Breast epithelium (tissue), 3 donors: ENCODE measurements around the gene CDC20.

Experiments
- POLR2A ChIP-seq: fragments of 450-650 bp; IDR thresholded peaks from one replicate; pipeline ENCODE4 v1.6.1; 2016; ENCODE audit warnings: antibody characterized with exemption, mild to moderate bottlenecking, moderate library complexity
- POLR2AphosphoS5 ChIP-seq, 3 donors: sonication (generic); formaldehyde crosslinking; IDR thresholded peaks; one replicate each; pipeline ENCODE4 v1.6.1; 2017; ENCODE audit warnings: antibody characterized with exemption in 3 of 3
- TF ChIP-seq, protein P1 (sequence below), 3 donors: fragments of 450-650 bp; IDR thresholded peaks; one replicate each; pipeline ENCODE4 v1.5.1; 2016 to 2017; ENCODE audit warnings: antibody characterized with exemption in 3 of 3, mild to moderate bottlenecking in 3 of 3, moderate library complexity in 3 of 3

DNA sequence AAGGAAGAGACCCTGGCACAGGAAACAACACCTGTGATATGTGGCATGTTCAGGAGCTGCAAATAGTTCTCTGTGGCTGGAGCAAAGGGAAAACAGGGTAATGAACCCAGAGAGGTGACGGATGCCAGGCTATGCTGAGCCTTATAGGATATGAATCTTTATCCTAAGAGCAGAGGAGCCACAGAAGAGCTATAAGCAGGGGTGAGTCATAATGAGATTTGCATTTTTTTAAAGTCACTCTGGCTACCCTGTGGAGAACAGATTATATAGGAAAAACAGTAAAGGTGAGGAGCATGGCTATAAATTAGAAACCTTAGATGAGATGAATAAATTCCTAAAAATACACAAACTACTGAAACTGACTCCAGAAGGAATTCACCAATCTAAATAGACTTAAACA lies 34.0 kb upstream of the CDC20 start:
- TF ChIP-seq, protein P1, sequence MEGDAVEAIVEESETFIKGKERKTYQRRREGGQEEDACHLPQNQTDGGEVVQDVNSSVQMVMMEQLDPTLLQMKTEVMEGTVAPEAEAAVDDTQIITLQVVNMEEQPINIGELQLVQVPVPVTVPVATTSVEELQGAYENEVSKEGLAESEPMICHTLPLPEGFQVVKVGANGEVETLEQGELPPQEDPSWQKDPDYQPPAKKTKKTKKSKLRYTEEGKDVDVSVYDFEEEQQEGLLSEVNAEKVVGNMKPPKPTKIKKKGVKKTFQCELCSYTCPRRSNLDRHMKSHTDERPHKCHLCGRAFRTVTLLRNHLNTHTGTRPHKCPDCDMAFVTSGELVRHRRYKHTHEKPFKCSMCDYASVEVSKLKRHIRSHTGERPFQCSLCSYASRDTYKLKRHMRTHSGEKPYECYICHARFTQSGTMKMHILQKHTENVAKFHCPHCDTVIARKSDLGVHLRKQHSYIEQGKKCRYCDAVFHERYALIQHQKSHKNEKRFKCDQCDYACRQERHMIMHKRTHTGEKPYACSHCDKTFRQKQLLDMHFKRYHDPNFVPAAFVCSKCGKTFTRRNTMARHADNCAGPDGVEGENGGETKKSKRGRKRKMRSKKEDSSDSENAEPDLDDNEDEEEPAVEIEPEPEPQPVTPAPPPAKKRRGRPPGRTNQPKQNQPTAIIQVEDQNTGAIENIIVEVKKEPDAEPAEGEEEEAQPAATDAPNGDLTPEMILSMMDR (IDR thresholded peaks at IDR 0.05): no peak
- TF ChIP-seq POLR2AphosphoS5 (IDR thresholded peaks at IDR 0.05) (no peak), POLR2A (no peak)
